Epithelial cell of proximal tubule (primary cell): ENCODE data around the gene ZNF592. TPM values are rescaled to one million over a fixed set of nuclear protein-coding genes. Genes with fewer than 3 reads are reported as not detected.

ENCODE experiments used
- DNase-seq: peaks from one replicate; pipeline ENCODE4 v3.0.0-alpha.2; 2011; ENCODE audit warnings: low read depth
- H3K4me3 ChIP-seq: 2 replicates; pipeline ENCODE4 v1.5.1; 2011; ENCODE audit warnings: low read depth, mild to moderate bottlenecking, low read length
- CTCF ChIP-seq: conservative IDR thresholded peaks from 2 replicates; pipeline ENCODE4 v1.5.1; 2012; ENCODE audit warnings: low read depth, mild to moderate bottlenecking, low read length
- total RNA-seq: library from RNA; depleted of rRNA; stranded (reverse); fragments of >200 nt; gene quantifications from 2 replicates; pipeline ENCODE4 v1.2.3, GENCODE V29; 2015

ZNF592 gene
- total RNA-seq, 1 donor from 2014 or later: 8.2 TPM

DNA sequence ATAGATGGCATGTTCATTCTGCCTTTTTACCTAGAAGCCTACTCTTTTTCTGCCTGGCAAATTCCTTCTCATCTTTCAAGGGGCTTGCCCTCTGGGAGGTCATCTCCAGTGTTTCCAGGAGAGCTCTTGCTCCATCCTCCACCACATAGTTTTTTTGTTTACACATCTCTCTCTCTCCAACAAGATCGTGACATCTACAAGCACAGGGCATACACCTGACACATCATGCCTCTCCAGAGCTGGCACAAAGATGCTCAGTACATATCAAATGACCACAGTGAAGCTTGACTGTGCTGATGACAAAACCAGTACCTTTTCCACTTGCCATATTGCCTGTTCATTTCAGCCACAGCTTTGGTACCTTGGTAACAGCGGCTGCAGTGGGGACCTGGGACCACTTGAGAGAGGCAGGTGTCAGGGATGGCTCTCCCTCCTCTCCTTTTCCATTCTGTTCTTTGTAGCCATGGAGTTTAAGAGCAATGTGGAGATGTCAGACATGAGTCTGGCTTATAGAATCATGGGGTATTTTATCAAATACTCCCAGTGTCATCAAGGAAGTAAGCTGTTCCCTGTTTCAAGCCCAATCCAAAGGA is 84.2 kb downstream of the ZNF592 start:
- no peak for TF ChIP-seq CTCF
- H3K4me3 ChIP-seq: no peak overlapping the region
- DNase-seq: no peak

GRCh38 chr15:84833447-84834228 is 85.2 kb downstream of the ZNF592 start:
- no peak for TF ChIP-seq CTCF
- DNase-seq: no peak

DNA sequence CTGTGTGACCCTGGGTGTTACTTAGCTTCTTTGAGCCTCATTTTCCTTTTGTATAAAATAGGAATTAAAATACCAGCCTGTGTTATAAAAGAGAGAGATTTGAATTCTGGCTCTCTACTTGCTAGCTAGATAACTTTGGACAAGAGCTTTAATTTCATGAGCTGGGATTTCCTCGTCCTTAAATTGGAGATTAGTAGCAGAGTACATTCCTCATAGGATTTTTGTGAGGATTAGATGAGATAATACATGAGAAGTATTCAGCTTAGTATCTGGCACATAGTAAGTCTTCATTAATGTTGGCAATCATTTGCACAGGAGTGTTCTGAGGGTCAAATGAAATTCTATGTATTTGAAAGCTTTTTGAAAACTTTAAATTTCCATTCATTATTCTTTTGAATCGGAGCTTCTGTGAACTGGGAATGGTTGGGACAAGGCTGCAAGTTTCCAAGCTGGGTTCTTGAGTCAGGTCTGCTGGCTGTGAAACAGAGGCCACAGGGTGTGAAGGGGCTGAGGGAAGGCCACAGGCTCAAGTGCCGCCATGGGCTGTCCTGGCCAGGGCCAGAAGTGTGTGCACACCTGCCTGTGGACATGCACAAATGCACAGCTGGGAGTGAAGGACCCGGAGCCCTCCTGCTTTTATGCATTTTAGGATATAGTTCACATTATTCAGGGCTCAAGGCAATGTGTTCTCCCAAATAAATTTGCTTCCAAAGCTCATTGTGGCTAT is 86.0 kb downstream of the ZNF592 start:
- TF ChIP-seq CTCF: no peak
- H3K4me3 ChIP-seq: no peak overlapping the region
- DNase-seq: no peak

More at GRCh38 chr15:84833447-84834228, 85.2 kb downstream of the ZNF592 start:
- no peak overlapping the region for H3K4me3 ChIP-seq

DNA sequence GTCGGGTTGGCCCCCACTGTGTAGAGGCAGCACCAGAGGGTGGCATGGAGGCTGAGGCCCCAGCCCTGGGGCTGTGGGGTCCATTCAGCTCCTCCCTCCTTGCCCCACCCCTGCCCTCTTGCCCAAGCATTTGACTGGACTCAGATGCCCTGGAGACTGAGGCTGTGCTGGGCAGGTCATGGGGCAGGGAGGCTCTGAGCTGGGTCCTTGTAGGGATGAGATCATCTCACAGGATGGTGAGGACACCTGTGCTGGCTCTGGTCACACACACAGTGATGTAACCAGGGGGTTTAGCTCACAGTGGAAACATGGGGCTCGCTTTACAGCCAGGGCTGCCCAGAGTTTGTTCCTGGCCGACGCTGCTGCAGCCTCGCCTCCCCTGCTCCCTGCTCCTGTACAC is 86.6 kb downstream of the ZNF592 start:
- no peak overlapping the region for H3K4me3 ChIP-seq
- TF ChIP-seq CTCF: no peak
- DNase-seq: no peak

DNA sequence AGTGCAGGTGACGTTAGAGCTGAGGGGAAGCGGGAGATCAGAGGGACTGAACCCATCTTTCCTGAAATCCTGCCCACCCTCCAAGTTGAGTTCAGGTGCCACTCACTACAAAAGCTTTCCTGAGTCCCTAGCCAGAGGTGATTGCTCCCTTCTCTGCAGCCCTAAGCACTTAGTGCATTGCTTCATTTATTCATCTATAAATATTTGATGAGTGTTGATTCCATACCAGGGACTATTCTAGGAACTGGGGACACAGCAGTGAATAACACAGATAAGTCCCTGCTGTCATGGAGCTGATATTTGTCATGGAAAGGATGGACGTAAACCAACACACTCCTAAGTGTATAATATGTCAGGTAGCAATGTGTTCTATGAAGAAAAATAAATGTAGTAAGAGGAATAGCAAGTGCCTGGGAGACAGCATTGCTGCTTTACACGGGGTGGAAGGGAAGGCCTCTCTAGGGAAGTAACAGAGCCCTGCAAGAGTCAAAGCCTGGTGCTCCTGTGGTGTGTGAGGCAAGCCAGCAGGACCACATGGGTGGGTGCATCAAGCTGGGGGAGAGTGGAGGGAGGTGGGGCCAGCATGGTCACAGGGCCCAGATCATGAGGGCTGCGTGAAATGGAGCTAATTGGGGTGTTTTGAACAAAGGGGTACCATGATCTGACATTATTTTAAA is 87.4 kb downstream of the ZNF592 start:
- DNase-seq: no peak
- no peak for TF ChIP-seq CTCF
- H3K4me3 ChIP-seq: no peak overlapping the region

- no peak for DNase-seq
- no peak overlapping the region for H3K4me3 ChIP-seq
- no peak for TF ChIP-seq CTCF
These were observed 88.5 kb downstream of the ZNF592 start for GRCh38 chr15:84836844-84837243.
